Fibroblast of gingiva (primary cell): ENCODE results near the gene BTG1.

Experiments
- DNase-seq: peaks from one replicate; pipeline ENCODE4 v3.0.0-alpha.2; 2011; ENCODE audit warnings: low read depth

Gene BTG1

DNA sequence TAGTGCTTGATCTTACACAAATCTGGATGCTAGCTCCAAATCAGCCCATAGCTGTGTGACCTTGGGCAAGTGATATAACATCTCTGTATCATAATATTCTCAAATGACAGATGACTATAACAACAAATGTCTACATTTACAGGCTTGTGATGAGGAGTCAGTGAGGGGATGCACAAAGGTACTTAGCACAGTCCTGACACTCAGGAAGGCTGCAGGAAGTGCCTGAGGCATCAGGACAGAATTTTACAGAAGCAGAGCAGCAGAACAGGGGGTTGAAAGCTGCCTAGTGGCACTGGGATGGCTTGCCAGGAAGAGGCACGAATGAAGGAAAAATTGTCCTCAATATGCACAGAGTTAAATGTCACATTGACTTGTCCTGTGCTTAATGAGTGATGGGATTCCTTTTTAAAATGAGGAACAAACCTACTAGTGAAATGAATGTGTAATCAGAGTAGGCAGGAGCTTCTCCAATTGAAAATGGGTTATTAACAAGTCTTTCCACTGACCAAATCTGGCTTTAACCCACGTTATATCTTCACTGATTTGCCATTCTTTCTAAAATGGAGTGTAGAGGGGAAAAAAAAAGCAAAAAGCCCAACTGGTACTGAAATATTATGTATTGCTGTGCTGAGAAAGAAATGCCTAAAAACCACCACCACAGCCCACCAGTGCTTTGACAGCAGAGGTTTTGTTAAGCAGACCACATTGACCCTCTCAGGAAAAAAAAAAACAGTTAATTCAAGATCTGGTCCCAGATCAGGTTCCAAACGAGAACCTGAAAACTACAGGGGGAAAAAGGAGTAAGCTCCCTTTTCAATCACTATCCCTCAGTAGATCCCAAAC, 11.6 kb downstream of the BTG1 start:
- no peak for DNase-seq

DNA sequence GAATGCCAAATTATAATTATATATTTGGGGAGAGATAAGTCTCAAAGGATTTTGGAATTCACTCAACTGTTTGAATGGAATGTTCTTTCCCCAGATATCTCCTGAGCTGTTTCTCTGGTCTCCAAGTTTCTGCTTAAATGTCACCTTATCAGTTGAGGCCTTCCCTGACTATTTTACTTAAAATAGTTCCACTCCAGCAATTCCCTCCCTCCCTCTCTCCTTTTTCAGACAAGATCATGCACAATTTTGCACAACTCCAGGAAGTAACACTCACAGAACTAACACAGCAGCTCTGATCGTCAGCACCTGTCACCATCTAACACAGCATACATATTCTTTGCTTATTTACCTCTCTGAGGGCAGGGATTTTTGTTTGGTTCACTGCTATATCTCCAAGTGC, 12.5 kb downstream of the BTG1 start:
- no peak for DNase-seq

DNA sequence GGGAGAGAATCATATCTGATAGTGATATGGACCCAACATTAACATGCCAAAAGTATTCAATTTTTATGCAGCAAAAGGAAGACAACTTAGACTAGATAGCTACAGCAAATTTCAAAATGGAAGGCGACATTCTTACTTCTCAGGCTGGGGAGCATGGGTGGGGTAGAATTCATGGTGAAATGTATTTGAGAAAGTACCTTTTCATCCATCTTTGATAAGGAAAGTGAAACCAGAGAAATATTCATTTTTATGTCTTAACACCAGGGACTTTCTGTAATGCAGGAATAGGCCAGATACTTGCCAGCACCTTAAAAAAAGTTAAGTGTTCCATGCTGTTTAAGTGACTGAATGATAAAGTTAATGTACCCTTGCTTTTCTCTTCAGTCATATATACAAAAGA, 13.4 kb downstream of the BTG1 start:
- no peak for DNase-seq

DNA sequence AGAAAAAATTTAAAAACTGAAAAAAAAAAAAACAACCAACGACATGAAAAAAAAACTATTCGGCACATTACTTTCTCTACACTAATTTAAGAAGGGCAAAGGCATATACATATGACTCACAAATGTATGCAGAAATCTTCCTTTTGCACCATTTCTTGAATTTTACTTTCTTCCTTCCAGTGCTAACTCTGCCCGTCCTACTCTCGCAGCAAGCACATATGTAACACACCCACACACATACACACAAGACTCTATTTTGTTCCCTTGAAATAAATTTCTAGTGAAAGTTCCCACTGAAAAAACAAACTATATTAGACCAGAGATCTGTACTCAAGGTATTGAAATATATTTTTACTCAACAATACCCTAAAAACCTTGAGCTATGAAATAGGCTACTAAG, 14.6 kb downstream of the BTG1 start:
- DNase-seq, result no peak

DNA sequence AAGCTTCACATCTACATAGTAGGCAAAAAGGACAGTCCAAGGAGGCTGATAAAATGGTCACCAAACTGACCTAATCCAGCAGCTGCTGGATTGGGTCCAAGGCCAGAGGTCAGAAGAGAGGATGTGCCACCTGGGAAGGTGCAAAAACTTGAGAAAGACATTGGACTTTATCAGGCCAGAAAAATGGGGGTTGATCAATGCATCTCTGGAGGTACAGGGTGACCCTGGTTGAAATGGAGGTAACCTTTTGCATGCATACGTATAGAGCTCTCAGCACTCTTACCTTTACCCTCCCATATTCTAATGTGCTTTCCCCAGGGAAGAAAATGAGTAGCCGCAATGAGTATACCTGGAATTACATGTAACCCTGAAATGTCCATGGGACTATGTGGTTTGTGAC, 16.0 kb downstream of the BTG1 start:
- no peak for DNase-seq

DNA sequence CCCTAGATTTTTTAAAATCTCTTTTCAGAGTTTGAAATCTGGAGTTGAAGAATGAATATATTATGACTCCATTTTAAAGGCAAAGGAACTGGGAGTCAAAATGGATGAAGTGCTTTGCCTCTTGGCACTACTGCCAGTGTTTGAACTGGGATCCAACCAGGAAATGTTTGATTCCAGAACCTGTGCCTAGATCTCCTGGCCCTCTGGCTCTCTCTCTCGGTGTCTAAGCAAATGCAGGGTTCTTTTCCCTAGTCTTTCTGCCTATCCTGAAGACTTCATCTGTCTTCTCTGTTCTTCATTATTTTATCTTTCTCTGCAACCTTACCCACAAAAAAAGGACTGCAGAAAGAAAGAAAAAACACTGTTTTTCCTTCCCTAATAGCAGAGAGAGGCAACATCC, 17.0 kb downstream of the BTG1 start:
- no peak for DNase-seq

DNA sequence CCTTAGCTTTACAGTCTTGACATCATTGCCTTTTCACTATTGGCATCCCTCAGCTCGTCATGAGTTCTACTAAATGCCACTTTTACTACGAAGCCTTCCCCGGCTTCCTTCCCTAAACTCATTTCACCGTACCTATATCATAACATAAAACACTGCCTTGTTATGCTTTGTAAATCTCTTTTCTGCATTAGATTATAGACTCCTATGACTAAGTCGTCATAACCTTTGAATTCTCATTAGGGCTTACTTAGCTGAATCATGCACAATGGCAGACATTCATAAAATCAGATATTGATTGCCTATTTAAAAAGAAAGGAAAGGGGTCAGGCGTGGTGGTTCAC, 21.0 kb downstream of the BTG1 start:
- no peak for DNase-seq

DNA sequence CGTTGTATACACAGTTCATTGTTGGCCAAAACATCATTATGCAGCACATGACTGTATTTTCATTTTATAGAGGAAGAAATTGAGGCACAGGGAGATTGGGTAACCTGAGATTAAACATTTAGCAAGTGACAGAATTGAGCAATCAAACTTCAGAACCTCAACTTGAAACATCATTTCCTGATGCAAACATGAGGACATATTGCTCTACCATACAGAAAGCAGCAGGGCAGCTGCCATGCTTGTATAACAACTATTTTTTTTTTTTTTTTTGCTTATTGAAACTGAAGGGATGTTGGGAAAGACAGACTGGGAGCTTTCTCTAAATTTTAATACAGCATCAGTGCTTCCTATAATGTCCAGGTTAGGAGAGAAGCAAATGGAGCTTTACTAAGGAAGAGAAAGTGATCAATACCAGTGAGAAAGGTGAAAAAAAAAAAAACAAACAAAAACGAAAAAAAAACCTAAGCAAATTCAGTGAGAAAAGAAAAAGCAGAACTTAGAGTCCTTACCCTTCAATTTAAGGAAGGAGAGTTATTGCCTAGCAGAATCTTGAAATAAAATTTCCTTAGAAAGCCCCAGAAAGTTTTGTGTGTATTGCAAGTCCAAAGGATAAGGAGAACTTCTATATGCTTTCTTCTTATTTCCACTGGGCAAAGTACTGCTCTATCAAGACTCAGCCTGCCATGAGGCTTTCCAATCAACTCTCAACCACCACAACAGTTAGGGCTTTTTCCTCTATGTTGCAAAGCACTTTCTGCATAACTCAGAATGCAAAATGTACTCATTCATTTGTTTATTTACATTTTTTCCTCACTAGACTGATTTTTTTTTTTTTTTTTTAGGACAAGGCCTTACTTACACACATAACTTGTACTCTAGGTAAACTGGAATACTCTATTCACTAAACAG, 21.6 kb downstream of the BTG1 start:
- peak; percentile 37 for DNase-seq

DNA sequence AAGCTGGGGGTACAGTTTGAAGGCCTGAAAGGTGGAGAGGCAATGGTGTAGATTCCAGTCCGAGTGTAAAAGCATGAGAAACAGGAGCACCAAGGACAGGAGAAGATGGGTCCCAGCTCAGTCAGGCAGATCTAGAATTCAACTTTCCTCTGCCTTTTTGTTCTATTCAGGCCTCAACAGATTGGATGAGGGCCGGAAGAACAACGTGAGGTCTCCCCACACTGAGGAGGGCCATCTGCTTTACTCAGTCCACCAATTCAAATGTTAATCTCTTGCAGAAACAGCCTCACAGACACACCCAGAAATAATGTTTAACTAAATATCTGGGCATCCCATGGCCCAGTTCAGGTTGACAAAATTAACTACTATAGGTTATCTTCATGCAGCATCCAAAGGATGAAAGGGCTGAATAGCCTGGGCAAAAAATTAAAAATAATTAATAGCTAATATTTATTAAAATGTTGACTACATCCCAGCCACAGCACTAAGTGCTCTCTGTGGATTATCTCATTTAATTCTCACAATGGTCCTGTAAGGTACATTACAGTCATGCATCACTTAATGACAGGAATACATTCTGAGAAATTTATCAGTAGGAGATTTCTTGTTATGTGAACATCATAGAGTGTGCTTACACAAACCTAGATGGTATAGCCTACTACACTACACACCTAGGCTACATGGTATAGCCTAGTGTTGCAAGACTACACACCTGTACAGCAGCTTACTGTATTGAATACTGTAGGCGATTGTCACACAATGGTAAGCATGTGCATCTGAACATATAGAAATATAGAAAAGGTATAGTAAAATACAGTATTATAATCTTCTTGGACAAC, 22.5 kb downstream of the BTG1 start:
- DNase-seq, result no peak

DNA sequence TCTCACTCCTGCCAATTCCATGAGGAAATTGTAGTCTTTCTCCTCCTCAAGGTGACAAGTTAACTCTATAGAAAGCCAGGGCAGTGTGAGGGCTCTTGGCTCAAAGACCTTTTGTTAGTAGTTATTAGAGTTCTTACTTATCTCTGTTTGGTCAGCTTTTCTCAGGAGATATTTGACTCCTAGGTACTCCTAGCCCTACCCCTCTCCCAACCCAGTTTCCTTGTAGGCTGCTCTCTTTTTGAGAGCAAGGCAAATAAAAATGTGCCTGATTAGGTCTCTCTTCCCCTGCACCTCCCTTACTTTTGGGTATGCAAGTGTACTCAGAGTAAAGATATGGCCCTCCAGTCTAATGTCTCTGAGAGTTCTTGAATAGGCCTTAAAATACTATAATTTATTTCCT, 23.8 kb downstream of the BTG1 start:
- DNase-seq, result no peak

DNA sequence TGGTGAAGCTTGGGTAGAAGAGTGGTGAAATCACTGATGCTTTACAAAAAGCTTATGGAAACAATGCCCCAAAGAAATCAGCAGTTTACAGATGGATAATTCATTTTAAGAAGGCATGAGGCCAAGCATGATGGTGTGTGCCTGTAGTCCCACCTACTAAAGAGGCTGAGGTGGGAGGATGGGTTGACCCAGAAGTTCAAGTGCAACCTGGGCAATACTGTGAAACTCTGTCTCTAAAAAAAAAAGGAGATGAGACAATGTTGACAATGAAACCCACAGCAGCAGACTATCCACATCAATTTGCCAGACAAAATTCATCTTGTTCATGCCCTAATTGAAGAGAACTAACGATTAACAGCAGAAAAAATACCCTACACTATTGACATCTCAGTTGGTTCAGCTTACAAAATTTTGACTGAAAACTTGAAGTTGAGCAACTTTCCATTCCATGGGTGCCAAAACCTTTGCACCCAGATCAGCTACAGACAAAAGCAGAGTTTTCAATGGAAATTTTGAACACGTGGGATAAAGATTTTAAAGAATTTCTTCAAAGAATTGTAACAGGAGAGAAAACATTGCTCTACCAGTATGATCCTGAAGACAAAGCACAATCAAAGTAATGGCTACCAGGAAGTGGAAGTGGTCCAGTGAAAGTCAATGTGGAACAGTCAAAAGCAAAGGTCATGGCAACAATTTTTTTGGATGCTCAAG, 26.7 kb downstream of the BTG1 start:
- DNase-seq, result no peak

DNA sequence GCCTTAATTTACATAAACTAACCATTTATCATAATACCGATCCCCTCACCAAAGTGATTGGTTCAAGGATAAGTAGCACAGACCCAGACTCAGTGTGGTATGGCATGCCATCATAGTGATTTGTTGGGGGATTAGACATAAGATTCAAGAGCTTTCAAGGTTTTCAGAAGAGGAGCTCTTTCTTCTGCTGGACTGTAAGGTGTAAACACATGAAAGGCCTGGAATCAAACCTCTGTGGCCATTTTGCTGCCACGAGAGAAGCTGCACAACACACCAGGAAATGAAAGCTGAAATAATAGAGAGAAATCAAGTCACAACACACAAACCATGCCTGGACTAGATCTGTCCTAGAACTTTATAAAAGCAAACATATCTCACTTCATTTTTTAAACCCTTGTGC, 30.8 kb downstream of the BTG1 start:
- DNase-seq, result no peak

DNA sequence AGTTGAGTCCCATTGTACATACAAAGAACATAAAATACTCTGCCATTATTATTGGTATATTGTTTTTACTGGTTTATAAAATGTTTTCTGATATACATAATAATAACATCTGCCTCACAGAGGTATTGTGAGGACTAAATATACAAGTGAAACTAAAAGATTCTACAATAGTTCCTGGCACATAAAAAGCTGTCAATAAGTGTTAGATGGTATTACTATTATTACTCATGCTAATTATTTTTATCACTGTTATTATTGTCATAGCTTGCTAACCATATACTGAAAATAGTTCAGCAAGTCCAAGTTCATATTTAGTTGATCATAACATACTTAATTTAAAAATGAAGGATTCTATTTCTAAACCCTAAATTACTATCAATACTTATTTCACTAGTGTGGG, 34.4 kb downstream of the BTG1 start:
- DNase-seq, result no peak

DNA sequence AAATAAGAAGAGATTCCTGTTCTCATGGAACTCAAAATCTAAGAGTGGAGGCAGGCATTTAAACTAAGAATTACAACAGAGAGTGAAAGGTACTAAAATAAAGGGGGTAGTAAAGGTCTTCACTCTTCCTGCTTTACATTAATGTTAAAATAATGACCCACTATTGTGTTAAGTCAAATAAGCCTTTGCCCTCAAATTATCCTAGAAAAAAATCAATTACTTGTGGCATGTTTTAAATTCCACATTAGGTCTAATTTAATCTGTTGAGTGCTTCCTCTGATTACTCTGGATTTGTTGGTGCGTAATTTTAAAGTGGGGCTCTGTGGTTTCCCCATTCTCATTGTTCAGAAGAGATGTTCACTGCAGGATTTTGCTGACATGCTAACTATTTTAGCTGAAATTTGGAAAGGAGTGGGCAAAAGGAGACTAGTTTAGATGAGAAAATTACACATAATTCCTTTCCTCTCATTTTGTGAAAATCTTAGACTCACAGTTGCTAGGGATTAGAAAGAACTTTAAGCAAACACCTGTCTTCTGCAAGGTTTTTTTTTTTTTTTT, 35.5 kb downstream of the BTG1 start:
- no peak for DNase-seq

DNA sequence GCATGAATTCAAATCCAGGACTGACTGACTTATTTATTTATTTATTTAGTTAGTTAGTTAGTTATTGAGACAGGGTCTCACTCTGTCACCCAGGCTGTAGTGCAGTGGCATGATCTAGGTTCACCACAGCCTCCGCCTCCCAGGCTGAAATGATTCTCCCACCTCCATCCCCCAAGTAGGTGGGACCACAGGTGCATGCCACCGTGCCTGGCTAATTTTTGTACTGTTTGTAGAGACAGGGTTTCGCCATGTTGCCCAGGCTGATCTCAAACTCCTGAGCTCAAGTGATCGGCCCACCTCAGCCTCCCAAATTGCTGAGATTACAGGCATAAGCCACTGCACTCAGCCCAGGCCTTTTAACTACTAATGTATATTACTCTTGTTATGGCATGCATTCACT, 36.0 kb downstream of the BTG1 start:
- DNase-seq, result no peak

DNA sequence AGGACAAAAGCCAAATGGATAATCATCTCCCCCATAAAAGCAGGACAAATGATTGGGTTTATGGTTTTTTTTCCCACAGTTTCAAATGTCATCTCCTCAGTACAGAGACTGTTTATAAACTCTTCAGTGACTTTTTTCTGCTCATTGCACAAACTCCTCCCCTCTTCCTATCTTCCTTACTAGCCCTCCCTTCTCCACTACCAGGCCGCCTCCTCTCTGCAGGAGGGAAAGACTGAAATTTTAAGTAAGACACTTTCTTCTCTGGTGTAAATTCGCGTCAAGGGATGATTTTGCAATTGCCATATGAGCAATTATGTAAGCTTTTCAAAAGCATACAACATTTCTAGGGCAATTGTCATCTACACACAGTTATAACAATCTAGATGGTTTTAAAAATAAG, 37.0 kb downstream of the BTG1 start:
- DNase-seq, result peak; percentile 91

DNA sequence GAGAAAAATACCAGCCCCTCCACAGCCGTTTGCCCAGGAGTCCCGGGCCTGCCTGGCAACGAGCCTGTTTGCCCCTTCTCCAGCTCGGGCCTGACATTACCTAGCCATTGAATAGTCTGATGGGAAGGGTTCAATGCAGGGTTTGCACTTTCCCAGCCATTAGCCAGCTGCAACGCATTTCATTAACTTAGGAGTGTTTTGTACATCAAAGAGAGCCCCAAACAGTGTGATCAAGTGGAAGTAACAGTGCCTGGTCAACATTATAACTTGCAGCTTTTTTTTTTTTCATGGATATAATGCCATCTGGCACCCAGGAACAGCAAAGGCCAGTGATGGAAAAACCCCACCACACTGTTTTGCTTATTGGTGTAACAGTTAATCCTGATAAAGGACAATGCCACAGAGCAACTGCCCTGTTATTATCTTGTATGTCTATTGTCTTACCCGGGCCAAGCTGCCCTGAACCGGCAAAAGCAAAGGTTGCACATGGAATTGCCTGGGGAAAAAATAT, 38.0 kb downstream of the BTG1 start:
- DNase-seq, result no peak

DNA sequence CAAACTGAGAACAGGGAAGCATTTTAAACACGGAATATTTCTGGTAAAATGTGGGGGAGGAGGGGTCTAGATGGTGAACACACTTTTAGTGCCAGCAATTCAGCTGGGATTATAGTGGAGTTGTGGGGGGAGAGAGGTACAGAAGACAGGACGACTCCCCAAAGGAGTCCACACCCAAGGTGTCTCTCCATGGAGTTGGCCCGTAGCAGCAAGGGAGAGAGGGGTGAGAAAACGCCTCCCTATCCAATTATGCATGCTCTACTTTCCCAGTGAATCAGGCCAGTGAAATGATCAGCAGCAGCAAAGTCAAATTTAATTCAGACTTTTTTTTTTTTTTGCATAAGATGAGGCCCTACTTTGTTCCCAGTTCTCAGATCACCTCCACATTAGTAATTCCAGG, 38.6 kb downstream of the BTG1 start:
- DNase-seq, result no peak

DNA sequence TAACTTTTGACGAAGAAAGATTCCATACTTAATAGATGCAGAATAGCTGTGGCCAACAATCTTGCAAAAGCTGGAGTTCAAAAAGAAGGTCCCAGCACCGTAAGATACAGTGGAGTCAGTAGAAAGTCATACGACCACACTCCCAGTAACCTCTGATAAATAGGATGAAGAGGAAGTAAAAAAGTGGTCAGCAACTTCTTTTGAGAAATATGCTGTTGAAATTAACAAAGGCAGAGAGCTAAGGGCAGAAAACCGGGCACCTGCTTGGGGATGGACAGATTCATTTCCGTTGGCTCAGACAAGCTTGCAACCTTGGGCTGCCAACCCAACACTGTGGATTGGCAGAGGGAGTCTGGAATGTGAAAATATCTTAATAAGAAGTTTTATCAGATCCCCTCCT, 40.0 kb downstream of the BTG1 start:
- no peak for DNase-seq

DNA sequence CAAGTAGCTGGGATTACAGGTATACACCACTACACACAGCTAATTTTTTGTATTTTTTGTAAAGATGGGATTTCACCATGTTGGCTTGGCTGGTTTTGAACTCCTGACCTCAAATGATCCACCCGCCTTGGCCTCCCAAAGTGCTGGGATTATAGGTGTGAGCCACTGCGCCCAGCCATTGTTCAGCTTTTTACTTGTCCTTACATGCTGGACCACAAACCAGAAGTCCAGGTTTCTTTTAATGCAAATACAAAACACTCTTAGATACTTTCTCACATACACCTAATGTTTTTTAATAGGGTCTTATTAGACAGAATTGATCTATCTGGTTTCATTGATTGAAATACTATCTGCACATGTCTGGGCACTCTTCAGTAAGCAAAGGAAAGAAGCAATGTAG, 40.5 kb downstream of the BTG1 start:
- DNase-seq, result no peak

DNA sequence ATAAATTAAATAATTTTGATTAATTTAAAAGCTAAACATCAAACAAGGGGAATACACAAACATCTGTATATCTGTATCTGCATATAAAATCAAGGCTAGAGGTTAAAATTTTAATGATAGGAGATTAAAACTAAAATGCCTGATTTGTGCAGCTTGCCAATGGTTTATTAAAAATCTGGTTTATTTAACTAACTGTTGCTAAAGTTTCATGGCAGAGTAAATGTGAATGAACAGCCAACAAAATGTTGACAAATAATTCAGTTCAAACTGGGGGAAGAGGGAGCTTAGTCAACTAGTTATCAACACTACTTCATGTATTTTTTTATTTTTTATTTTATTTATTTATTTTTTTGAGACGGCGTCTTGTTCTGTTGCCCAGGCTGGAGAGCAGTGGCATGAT, 43.0 kb downstream of the BTG1 start:
- no peak for DNase-seq
